H1 (cell line): ENCODE data around the gene MATN1. TPM values are rescaled to one million over a fixed set of nuclear protein-coding genes. Genes with fewer than 3 reads are reported as not detected.

Experiments
- CTCF ChIA-PET: fragments of 300-600 bp; sonication (Branson Sonifier 250); formaldehyde crosslinking; loops from one replicate; lab custom pipeline; 2021; ENCODE audit not compliant: partially characterized antibody; lab: Charles Lee
- POLR2A ChIA-PET: fragments of 300-600 bp; sonication (Branson Sonifier 250); formaldehyde crosslinking; loops from one replicate; lab custom pipeline; 2021; ENCODE audit warnings: inconsistent platforms; ENCODE audit not compliant: partially characterized antibody; lab: Charles Lee
- DNase-seq, 2 experiments: peaks; one replicate each; pipeline versions ENCODE4 v3.0.0 to v3.0.0-alpha.2; 2010 to 2022; ENCODE audit warnings: low spot score in 2 of 2, low read depth in 1 of 2, mixed read lengths in 1 of 2
- FAIRE-seq: peaks from 2 replicates; lab custom pipeline; 2011; peaks lifted over from hg19 to GRCh38; lab: Jason Lieb, UNC
- H2AFZ ChIP-seq: 2 replicates; pipeline ENCODE4 v1.8.1; 2012; ENCODE audit warnings: low read length, inconsistent platforms
- H2AK5ac ChIP-seq: 2 replicates; pipeline ENCODE4 v1.6.1; 2013; ENCODE audit warnings: low read depth, low read length
- H2BK120ac ChIP-seq: replicated peaks from 2 replicates; pipeline ENCODE3; 2013; ENCODE audit warnings: low read depth, low read length, inconsistent platforms
- H2BK12ac ChIP-seq: 2 replicates; pipeline ENCODE4 v1.6.1; 2013; ENCODE audit warnings: low read depth, low read length
- H2BK15ac ChIP-seq: 2 replicates; pipeline ENCODE4 v1.6.1; 2013; ENCODE audit warnings: low read length
- H2BK20ac ChIP-seq: 2 replicates; pipeline ENCODE4 v1.6.1; 2013; ENCODE audit warnings: low read length
- H2BK5ac ChIP-seq: 2 replicates; pipeline ENCODE4 v1.6.1; 2013; ENCODE audit warnings: low read depth, low read length
- H3K14ac ChIP-seq: 2 replicates; pipeline ENCODE4 v1.6.1; 2013; ENCODE audit warnings: inconsistent platforms; ENCODE audit not compliant: insufficient read length
- H3K18ac ChIP-seq: 2 replicates; pipeline ENCODE4 v1.6.1; 2013; ENCODE audit warnings: low read length; ENCODE audit errors: extremely low read depth
- H3K23ac ChIP-seq: 2 replicates; pipeline ENCODE4 v1.6.1; 2013; ENCODE audit warnings: inconsistent platforms; ENCODE audit not compliant: insufficient read length
- H3K23me2 ChIP-seq: 2 replicates; pipeline ENCODE4 v1.6.1; 2013; ENCODE audit warnings: low read depth, low read length
- H3K27ac ChIP-seq: 2 replicates; pipeline ENCODE4 v1.6.1; 2011; ENCODE audit warnings: low read depth, low read length, inconsistent platforms
- H3K27me3 ChIP-seq, 4 experiments: replicated peaks in 1 of 4; 1 replicate in 1 of 4; 2 replicates in 3 of 4; pipeline versions ENCODE4 v1.6.1 to v1.8.1; 2011 to 2013; ENCODE audit warnings: low read length in 3 of 4, mild to moderate bottlenecking in 3 of 4, inconsistent platforms in 2 of 4, mixed read lengths in 2 of 4, moderate library complexity in 1 of 4; ENCODE audit not compliant: control insufficient read depth in 3 of 4, insufficient read depth in 3 of 4; ENCODE audit errors: extremely low read depth in 1 of 4
- H3K36me3 ChIP-seq, 4 experiments: 2 replicates each; pipeline versions ENCODE4 v1.6.1 to v1.8.1; 2011 to 2013; ENCODE audit warnings: mild to moderate bottlenecking in 4 of 4, low read length in 3 of 4, moderate library complexity in 2 of 4, control low read depth in 1 of 4, inconsistent platforms in 1 of 4; ENCODE audit not compliant: insufficient read depth in 4 of 4, control insufficient read depth in 2 of 4
- H3K4ac ChIP-seq: replicated peaks from 2 replicates; pipeline ENCODE3; 2013; ENCODE audit warnings: low read length, low read depth, mixed read lengths, inconsistent platforms; ENCODE audit not compliant: insufficient read length
- H3K4me1 ChIP-seq, 4 experiments: replicated peaks in 1 of 4; 1 replicate in 1 of 4; 2 replicates in 3 of 4; pipeline versions ENCODE4 v1.6.1 to v1.8.1; 2011 to 2013; ENCODE audit warnings: low read length in 3 of 4, inconsistent platforms in 2 of 4, mixed read lengths in 1 of 4; ENCODE audit not compliant: insufficient read depth in 4 of 4, control insufficient read depth in 3 of 4
- H3K4me2 ChIP-seq, 2 experiments: 2 replicates each; pipeline versions ENCODE4 v1.6.1 to v1.8.1; 2011 to 2013; ENCODE audit warnings: low read depth in 2 of 2, low read length in 2 of 2, control low read depth in 1 of 2, inconsistent platforms in 1 of 2, mild to moderate bottlenecking in 1 of 2; ENCODE audit not compliant: insufficient read depth in 1 of 2
- H3K4me3 ChIP-seq, 4 experiments: fragments of 200-600, 300-600 bp in 1 of 4; sonication (generic), shearing (Covaris generic), sonication (Bioruptor Twin) in 1 of 4; 2 replicates each; pipeline versions ENCODE4 v1.5.1 to v1.8.1; 2011 to 2016; ENCODE audit warnings: low read length in 4 of 4, low read depth in 3 of 4, control low read depth in 2 of 4, inconsistent platforms in 2 of 4, mild to moderate bottlenecking in 2 of 4, mixed read lengths in 1 of 4, moderate library complexity in 1 of 4; ENCODE audit not compliant: insufficient read depth in 2 of 4; ENCODE audit errors: extremely low read depth in 1 of 4
- H3K56ac ChIP-seq: replicated peaks from 2 replicates; pipeline ENCODE3; 2013; ENCODE audit warnings: low read depth, mild to moderate bottlenecking, mixed read lengths, low read length, inconsistent platforms; ENCODE audit not compliant: insufficient read length
- H3K79me1 ChIP-seq: 2 replicates; pipeline ENCODE4 v1.6.1; 2013; ENCODE audit warnings: low read depth, low read length, control low read depth
- H3K79me2 ChIP-seq, 2 experiments: 2 replicates each; pipeline versions ENCODE4 v1.6.1 to v1.8.1; 2012 to 2013; ENCODE audit warnings: low read length in 2 of 2, mild to moderate bottlenecking in 2 of 2, inconsistent platforms in 1 of 2; ENCODE audit not compliant: insufficient read depth in 2 of 2, control insufficient read depth in 1 of 2
- H3K9ac ChIP-seq, 4 experiments: replicated peaks in 1 of 4; 1 replicate in 1 of 4; 2 replicates in 3 of 4; pipeline versions ENCODE4 v1.6.1 to v1.8.1; 2011 to 2013; ENCODE audit warnings: low read depth in 3 of 4, low read length in 3 of 4, control low read depth in 2 of 4, mild to moderate bottlenecking in 2 of 4, moderate library complexity in 2 of 4, inconsistent platforms in 1 of 4; ENCODE audit errors: extremely low read depth in 1 of 4
- H3K9me3 ChIP-seq, 2 experiments: 2 replicates each; pipeline versions ENCODE4 v1.6.1 to v1.8.1; 2012 to 2013; ENCODE audit warnings: mild to moderate bottlenecking in 2 of 2, moderate library complexity in 2 of 2, control low read depth in 1 of 2, inconsistent platforms in 1 of 2, low read depth in 1 of 2, low read length in 1 of 2, mixed read lengths in 1 of 2; ENCODE audit not compliant: insufficient read depth in 2 of 2
- H4K20me1 ChIP-seq, 2 experiments: replicated peaks in 1 of 2; 2 replicates each; pipeline versions ENCODE3 to v1.8.1; 2011 to 2013; ENCODE audit warnings: inconsistent platforms in 2 of 2, low read length in 2 of 2, mild to moderate bottlenecking in 1 of 2; ENCODE audit not compliant: insufficient read depth in 2 of 2, control insufficient read depth in 1 of 2
- H4K5ac ChIP-seq: 2 replicates; pipeline ENCODE4 v1.6.1; 2013; ENCODE audit warnings: low read length, low read depth, mixed read lengths, inconsistent platforms; ENCODE audit not compliant: insufficient read length
- H4K8ac ChIP-seq: 2 replicates; pipeline ENCODE4 v1.8.0; 2013; ENCODE audit warnings: mild to moderate bottlenecking, moderate library complexity, low read length, inconsistent platforms; ENCODE audit not compliant: insufficient read depth; ENCODE audit errors: extremely low read depth
- H4K91ac ChIP-seq: replicated peaks from 2 replicates; pipeline ENCODE3; 2013; ENCODE audit warnings: low read length, mixed read lengths, inconsistent platforms; ENCODE audit not compliant: insufficient read length
- ATF3 ChIP-seq: IDR thresholded peaks from 2 replicates; pipeline ENCODE4 v1.6.1; 2011; ENCODE audit warnings: low read depth, mild to moderate bottlenecking, low read length; ENCODE audit not compliant: insufficient read depth
- CHD2 ChIP-seq: IDR thresholded peaks from 2 replicates; pipeline ENCODE4 v1.6.1; 2012; ENCODE audit warnings: low read length, improper control_type of control experiment
- JUN ChIP-seq: IDR thresholded peaks from 2 replicates; pipeline ENCODE4 v1.6.1; 2011; ENCODE audit warnings: low read depth, mild to moderate bottlenecking, improper control_type of control experiment, low read length
- PHF8 ChIP-seq: fragments of 200-600 bp; sonication (generic); conservative IDR thresholded peaks from 2 replicates; pipeline ENCODE4 v1.7.1; 2012; ENCODE audit warnings: low read depth, mild to moderate bottlenecking, inconsistent platforms, low read length, moderate library complexity
- POU5F1 ChIP-seq: IDR thresholded peaks from 2 replicates; pipeline ENCODE4 v1.6.1; 2011; ENCODE audit warnings: low read depth, mild to moderate bottlenecking, low read length, moderate library complexity
- RXRA ChIP-seq: IDR thresholded peaks from 2 replicates; pipeline ENCODE4 v1.6.1; 2011; ENCODE audit warnings: low read depth, mild to moderate bottlenecking, low read length, moderate library complexity; ENCODE audit not compliant: insufficient read depth
- YY1 ChIP-seq: IDR thresholded peaks from 2 replicates; pipeline ENCODE4 v1.6.1; 2011; ENCODE audit warnings: low read depth, mild to moderate bottlenecking, low read length
- WGBS, 2 experiments: shearing (Covaris generic) in 1 of 2; methylation state at CpG; one replicate each; pipeline versions ENCODE4 v1.1.6 to v1.1.7; 2013 to 2015; ENCODE audit warnings: low lambda C conversion rate in 2 of 2, mixed read lengths in 2 of 2, inconsistent platforms in 1 of 2, low coverage in 1 of 2, missing lambda C conversion rate in 1 of 2; ENCODE audit not compliant: insufficient replicate concordance in 2 of 2, insufficient coverage in 1 of 2, insufficient read length in 1 of 2; ENCODE audit errors: extremely low coverage in 1 of 2, missing lambda C conversion rate in 1 of 2; 5-methylcytosine and 5-hydroxymethylcytosine counted together
- polyA plus RNA-seq, 7 experiments: library from polyadenylated mRNA; depleted of rRNA in 3 of 7; stranded (reverse) in 5 of 7; unstranded in 2 of 7; fragments of >200 nt in 5 of 7; fragments of 200-250 nt in 2 of 7; gene quantifications; 1 replicate in 5 of 7; 2 replicates in 1 of 7; 4 replicates in 1 of 7; pipeline versions ENCODE4 v1.2.1 to v1.2.3, GENCODE V29; 2011 to 2013; ENCODE audit warnings: missing spikeins in 2 of 7, mixed read lengths in 2 of 7
- total RNA-seq: library from RNA; stranded (reverse); fragmentation: NEBNext Ultra II Directional; extraction: Animal tissue kit (Norgen Biotek cat#: 25700); gene quantifications from 2 replicates; pipeline ENCODE4 v1.2.1, GENCODE V29; 2021

The MATN1 gene
- total and polyA plus RNA-seq, 2 of the 8 experiments (the other 6 are each of a cell fraction or from before 2014, with no cell fraction given) = 0.12 to 0.28 TPM

GRCh38 chr1:30695439-30695841 is 27.9 kb downstream of the MATN1 start:
- Histone ChIP-seq H3K36me3 (no peaks in the 10 kb centered on the region), H2BK5ac (no peak overlapping the region), H3K14ac (no peak overlapping the region), H3K23me2 (peaks cover 7% of the 10 kb centered on the region; the same call in 1 of the 2 replicates), H3K27me3 (no peaks in the 10 kb centered on the region), H2BK15ac (no peak overlapping the region), H3K4me3 (no peak overlapping the region), H4K91ac (no peak overlapping the region), H4K20me1 (no peaks in the 10 kb centered on the region), H3K9ac (no peak overlapping the region), H2BK120ac (no peak overlapping the region), H3K79me2 (no peaks in the 10 kb centered on the region), H3K18ac (no peak overlapping the region), H4K8ac (no peak overlapping the region; the same call in 1 of the 2 replicates), H2BK12ac (no peak overlapping the region), H3K56ac (no peak overlapping the region), H2AFZ (no peak overlapping the region), H2BK20ac (no peak overlapping the region), H2AK5ac (no peak overlapping the region), H3K4me2 (no peak overlapping the region), H3K4me1 (peaks cover 0 to 6% (median 2%) of the 10 kb centered on the region in 4 experiments; a peak in 6 of 7 replicates), H3K79me1 (no peaks in the 10 kb centered on the region), H4K5ac (no peak overlapping the region), H3K9me3 (no peaks in the 10 kb centered on the region), H3K4ac (no peak overlapping the region), H3K27ac (no peak overlapping the region), H3K23ac (no peak overlapping the region)
- DNase-seq (no peak), FAIRE-seq (no peak)
- ChIA-PET POLR2A (no interaction called here), CTCF (interaction anchor here (0.8 kb wide), 1 partner anchor 584 kb away, joined by 3 read pairs; no protein-coding TSS in a partner anchor)
- 87% methylated on average over 6 of the region's 6 CpGs; no CpG with 5 or more reads in 1 of the 2 experiments for WGBS, 2 experiments
- TF ChIP-seq PHF8 (no peak), POU5F1 (no peak), YY1 (no peak), RXRA (no peak), JUN (no peak), ATF3 (no peak), CHD2 (no peak)
